Sigmoid colon (tissue), 3 donors: ENCODE data around the gene CNGA2.

ENCODE experiments used
- POLR2A ChIP-seq, 2 donors: fragments of 450-650 bp; IDR thresholded peaks; one replicate each; pipeline ENCODE4 v1.6.1; 2016; ENCODE audit warnings: antibody characterized with exemption in 2 of 2, mild to moderate bottlenecking in 2 of 2, moderate library complexity in 2 of 2
- TF ChIP-seq, protein P1 (sequence below), 4 experiments: fragments of 450-650 bp in 3 of 4; fragments of 200-600 bp in 1 of 4; IDR thresholded peaks; one replicate each; pipeline ENCODE4 v1.5.1; 2016 to 2019; ENCODE audit warnings: antibody characterized with exemption in 4 of 4, mild to moderate bottlenecking in 3 of 4, moderate library complexity in 2 of 4

DNA sequence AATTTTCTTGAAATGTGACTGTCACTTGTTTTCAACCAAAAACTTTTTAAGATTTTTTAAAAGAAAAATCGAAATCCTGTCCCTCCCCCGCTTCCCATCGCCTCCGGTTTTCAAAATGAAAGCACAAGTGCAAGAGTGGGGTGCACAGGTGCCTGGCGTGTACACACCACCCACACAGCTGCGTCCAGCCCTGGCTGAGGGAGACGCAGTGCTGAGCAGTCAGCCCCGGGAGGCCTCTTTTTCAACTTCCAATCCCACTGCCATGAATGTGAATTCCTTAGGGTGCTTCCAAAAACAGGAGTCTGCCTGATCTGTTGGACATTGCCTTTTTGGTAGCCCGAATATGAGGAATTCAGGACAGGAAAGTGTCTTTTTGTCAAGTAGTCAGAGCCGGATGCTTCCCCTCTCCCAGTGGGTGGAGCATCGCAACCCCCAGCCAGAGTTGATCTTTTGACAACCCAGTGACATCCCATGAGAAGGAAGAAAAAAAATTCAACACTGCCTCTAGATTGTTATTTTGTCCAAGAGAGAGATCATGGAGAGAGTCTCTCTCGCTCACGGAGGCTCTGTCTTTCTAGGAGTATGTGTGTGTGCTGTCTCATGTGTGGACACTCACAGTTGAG is 30.4 kb upstream of the CNGA2 start:
- TF ChIP-seq, protein P1, sequence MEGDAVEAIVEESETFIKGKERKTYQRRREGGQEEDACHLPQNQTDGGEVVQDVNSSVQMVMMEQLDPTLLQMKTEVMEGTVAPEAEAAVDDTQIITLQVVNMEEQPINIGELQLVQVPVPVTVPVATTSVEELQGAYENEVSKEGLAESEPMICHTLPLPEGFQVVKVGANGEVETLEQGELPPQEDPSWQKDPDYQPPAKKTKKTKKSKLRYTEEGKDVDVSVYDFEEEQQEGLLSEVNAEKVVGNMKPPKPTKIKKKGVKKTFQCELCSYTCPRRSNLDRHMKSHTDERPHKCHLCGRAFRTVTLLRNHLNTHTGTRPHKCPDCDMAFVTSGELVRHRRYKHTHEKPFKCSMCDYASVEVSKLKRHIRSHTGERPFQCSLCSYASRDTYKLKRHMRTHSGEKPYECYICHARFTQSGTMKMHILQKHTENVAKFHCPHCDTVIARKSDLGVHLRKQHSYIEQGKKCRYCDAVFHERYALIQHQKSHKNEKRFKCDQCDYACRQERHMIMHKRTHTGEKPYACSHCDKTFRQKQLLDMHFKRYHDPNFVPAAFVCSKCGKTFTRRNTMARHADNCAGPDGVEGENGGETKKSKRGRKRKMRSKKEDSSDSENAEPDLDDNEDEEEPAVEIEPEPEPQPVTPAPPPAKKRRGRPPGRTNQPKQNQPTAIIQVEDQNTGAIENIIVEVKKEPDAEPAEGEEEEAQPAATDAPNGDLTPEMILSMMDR (IDR thresholded peaks at IDR 0.05) = no peak
- TF ChIP-seq POLR2A (IDR thresholded peaks at IDR 0.05) = no peak
